ENCODE measurements around the gene UBE2D4.

Gene UBE2D4

GRCh38 chr7:43902542-43903054 lies 23.6 kb upstream of the UBE2D4 start:
- Histone ChIP-seq H3K27ac (no peak overlapping the region), H3K4me3 (no peak overlapping the region)
- DNase-seq (ENCODE audit: low spot score), result no peak
- no peak for TF ChIP-seq CTCF (IDR thresholded peaks at IDR 0.05)

GRCh38 chr7:43904533-43905208 lies 21.6 kb upstream of the UBE2D4 start:
- peak overlapping the region; percentile 96 for H3K4me3 ChIP-seq

GRCh38 chr7:43905209-43905946 lies 20.9 kb upstream of the UBE2D4 start:
- H3K27ac ChIP-seq, result peak overlapping the region; percentile 92 to 95
- TF ChIP-seq CTCF (IDR thresholded peaks at IDR 0.05), result no peak
- no peak for DNase-seq (ENCODE audit: low spot score)
- peak overlapping the region; percentile 96 for H3K4me3 ChIP-seq

More at GRCh38 chr7:43904533-43905208, 21.6 kb upstream of the UBE2D4 start:
- TF ChIP-seq CTCF (IDR thresholded peaks at IDR 0.05), result no peak
- H3K27ac ChIP-seq, result peak overlapping the region; percentile 92 to 95
- no peak for DNase-seq (ENCODE audit: low spot score)

- DNase-seq (ENCODE audit: low spot score), result no peak
- Histone ChIP-seq H3K27ac (peak overlapping the region; percentile 92 to 95), H3K4me3 (peak overlapping the region; percentile 96)
- TF ChIP-seq CTCF (IDR thresholded peaks at IDR 0.05), result no peak
Measured at GRCh38 chr7:43905956-43906330, 20.3 kb upstream of the UBE2D4 start.

GRCh38 chr7:43906331-43907010 lies 19.8 kb upstream of the UBE2D4 start, which contains the start of gene URGCP:
Gene URGCP (minus strand): TSS chr7:43906596. CDS start chr7:43906575, 21 bp downstream.
- peak within 1 kb of the TSS; percentile 92 to 95 for H3K27ac ChIP-seq
- TF ChIP-seq CTCF (IDR thresholded peaks at IDR 0.05), result no peak
- peak within 1 kb of the TSS; percentile 96 for H3K4me3 ChIP-seq
- no peak for DNase-seq (ENCODE audit: low spot score)

GRCh38 chr7:43914795-43915194 lies 11.4 kb upstream of the UBE2D4 start:
- no peak for DNase-seq (ENCODE audit: low spot score)
- Histone ChIP-seq H3K27ac (no peak overlapping the region), H3K4me3 (no peak overlapping the region)
- TF ChIP-seq CTCF (IDR thresholded peaks at IDR 0.05), result no peak

Data from coronary artery (tissue), 2 donors.